GM12872 (cell line): ENCODE measurements around the gene ZNF841.

Experiments
- CTCF ChIP-seq: IDR thresholded peaks from 3 replicates; pipeline ENCODE4 v1.5.1; 2011; ENCODE audit warnings: low read depth, mild to moderate bottlenecking, low read length, moderate library complexity; ENCODE audit not compliant: insufficient read depth

The ZNF841 gene

GRCh38 chr19:52095172-52096014, at the start of gene ZNF841:
TSS of gene ZNF841 (minus strand) at chr19:52095765. CDS start at chr19:52084801, 10,964 bp downstream.
- TF ChIP-seq CTCF, result no peak

GRCh38 chr19:52142001-52142595, 46.5 kb upstream of the ZNF841 start:
- TF ChIP-seq CTCF, result no peak

- no peak for TF ChIP-seq CTCF
Measured at GRCh38 chr19:52141203-52141602, 45.6 kb upstream of the ZNF841 start.

GRCh38 chr19:52140032-52140710, 44.6 kb upstream of the ZNF841 start:
- TF ChIP-seq CTCF, result no peak

GRCh38 chr19:52139252-52140031, 43.9 kb upstream of the ZNF841 start, which contains the start of gene ZNF616:
TSS of gene ZNF616 (minus strand) at chr19:52139938. CDS start at chr19:52130512, 9,426 bp downstream.
- peak; percentile 75 for TF ChIP-seq CTCF

GRCh38 chr19:52138983-52139251, 43.4 kb upstream of the ZNF841 start:
- TF ChIP-seq CTCF, result no peak
